GM12878 (cell line): ENCODE measurements around the gene STYXL2. TPM values are rescaled to one million over a fixed set of nuclear protein-coding genes. Genes with fewer than 3 reads are reported as not detected.

Source experiments
- ATAC-seq: fragments of 200-7000 bp; cut with Tn5 transposase; 3 replicates; pipeline ENCODE4 v1.9.1; 2020; ENCODE audit warnings: mild to moderate bottlenecking, moderate library complexity
- BruUV-seq: library from RNA; stranded (reverse); fragments of 400-500 nt; replicated peaks from 2 replicates; lab custom pipeline; 2021; lab: Mats Ljungman, UMichigan
- CTCF ChIA-PET: fragments of 300-600 bp; sonication (Branson Sonifier 250); formaldehyde crosslinking; extraction: SDS; loops from one replicate; lab custom pipeline; 2021; ENCODE audit warnings: inconsistent platforms; lab: Yijun Ruan, JAX
- POLR2A ChIA-PET: fragments of 350-600 bp; formaldehyde crosslinking; extraction: SDS; loops from one replicate; lab custom pipeline; 2021; ENCODE audit warnings: inconsistent platforms; lab: Charles Lee
- RAD21 ChIA-PET: fragments of 300-600 bp; sonication (Branson Sonifier 250); formaldehyde crosslinking; loops from one replicate; lab custom pipeline; 2023; ENCODE audit warnings: antibody characterized with exemption; ENCODE audit not compliant: unreplicated experiment; lab: Charles Lee
- SMC1A ChIA-PET: fragments of 300-600 bp; sonication (Branson Sonifier 250); formaldehyde crosslinking; loops from one replicate; lab custom pipeline; 2023; ENCODE audit not compliant: unreplicated experiment, uncharacterized antibody; lab: Charles Lee
- DNase-seq: peaks from one replicate; pipeline ENCODE4 v3.0.0-alpha.2; 2011; ENCODE audit warnings: low read depth, low spot score
- FAIRE-seq: peaks from 3 replicates; lab custom pipeline; 2011; peaks lifted over from hg19 to GRCh38; lab: Jason Lieb, UNC
- H2AFZ ChIP-seq: 2 replicates; pipeline ENCODE4 v1.6.0; 2011; ENCODE audit warnings: low read depth, low read length, control low read depth; ENCODE audit not compliant: control insufficient read depth
- H3K27ac ChIP-seq: 2 replicates; pipeline ENCODE4 v1.5.1; 2011; ENCODE audit warnings: control low read depth; ENCODE audit not compliant: control insufficient read depth, insufficient read depth
- H3K27me3 ChIP-seq, 2 experiments: replicated peaks in 1 of 2; 2 replicates each; pipeline versions ENCODE4 v1.6.0 to v1.6.1; 2011; ENCODE audit warnings: low read length in 1 of 2; ENCODE audit not compliant: control insufficient read depth in 2 of 2, insufficient read depth in 2 of 2
- H3K36me3 ChIP-seq, 2 experiments: 2 replicates each; pipeline ENCODE4 v1.5.1; 2011; ENCODE audit warnings: low read length in 1 of 2; ENCODE audit not compliant: control insufficient read depth in 2 of 2, insufficient read depth in 2 of 2
- H3K4me1 ChIP-seq: 2 replicates; pipeline ENCODE4 v1.6.1; 2011; ENCODE audit warnings: mild to moderate bottlenecking, low read length, moderate library complexity, mixed read lengths; ENCODE audit not compliant: control insufficient read depth, insufficient read depth
- H3K4me2 ChIP-seq: 2 replicates; pipeline ENCODE4 v1.6.0; 2011; ENCODE audit warnings: control low read depth; ENCODE audit not compliant: control insufficient read depth, insufficient read depth
- H3K4me3 ChIP-seq: fragments of 200-600 bp; sonication (generic); 2 replicates; pipeline ENCODE4 v1.5.1; 2016
- H3K79me2 ChIP-seq: 2 replicates; pipeline ENCODE4 v1.6.0; 2011; ENCODE audit warnings: low read length; ENCODE audit not compliant: control insufficient read depth, insufficient read depth
- H3K9ac ChIP-seq: 2 replicates; pipeline ENCODE4 v1.8.0; 2011; ENCODE audit warnings: low read length, control low read depth, mixed read lengths; ENCODE audit not compliant: control insufficient read depth, insufficient read depth
- H3K9me3 ChIP-seq: replicated peaks from 3 replicates; pipeline ENCODE4 v1.5.1; 2011; ENCODE audit warnings: mild to moderate bottlenecking, low read length; ENCODE audit not compliant: control insufficient read depth, insufficient read depth
- H4K20me1 ChIP-seq: 2 replicates; pipeline ENCODE4 v1.6.0; 2011; ENCODE audit not compliant: control insufficient read depth, insufficient read depth
- CHD1 ChIP-seq: IDR thresholded peaks from 2 replicates; pipeline ENCODE4 v1.6.1; 2012; ENCODE audit warnings: low read depth, low read length, improper control_type of control experiment
- DPF2 ChIP-seq: fragments of 450-650 bp; IDR thresholded peaks from 2 replicates; pipeline ENCODE4 v1.6.1; 2017; ENCODE audit warnings: mild to moderate bottlenecking
- GATAD2B ChIP-seq: fragments of 450-650 bp; conservative IDR thresholded peaks from 2 replicates; pipeline ENCODE4 v1.6.1; 2017; ENCODE audit warnings: low read depth, mild to moderate bottlenecking, moderate library complexity
- PAX8 ChIP-seq: fragments of 450-650 bp; IDR thresholded peaks from 2 replicates; pipeline ENCODE4 v1.6.1; 2017; ENCODE audit warnings: mild to moderate bottlenecking, moderate library complexity
- ZNF24 ChIP-seq: fragments of 450-650 bp; IDR thresholded peaks from 2 replicates; pipeline ENCODE4 v1.6.1; 2017; ENCODE audit warnings: antibody characterized with exemption, mild to moderate bottlenecking
- WGBS: methylation state at CpG from one replicate; pipeline ENCODE4 v1.1.6; 2016; ENCODE audit warnings: low lambda C conversion rate; ENCODE audit not compliant: insufficient replicate concordance, insufficient coverage; ENCODE audit errors: missing lambda C conversion rate; 5-methylcytosine and 5-hydroxymethylcytosine counted together
- in situ Hi-C: fragments of 300-500 bp; cut with MboI; formaldehyde crosslinking; loops from 9 replicates; pipeline ENCODE4 v1.14.3; 2018; ENCODE audit warnings: mixed read lengths
- intact Hi-C: fragments of 100-400 bp; cut with micrococcal nuclease; formaldehyde crosslinking; loops from one replicate; pipeline ENCODE4 v1.14.2; 2022; ENCODE audit not compliant: unreplicated experiment
- polyA plus RNA-seq, 11 experiments: library from polyadenylated mRNA; depleted of rRNA in 4 of 11; unstranded in 6 of 11; stranded (reverse) in 5 of 11; fragments of >200 nt; fragmentation: Nextera tagmentation in 4 of 11; fragmentation: Illumina TruSeq in 1 of 11; extraction: Ambion mirVana in 4 of 11; extraction: Trizol in 1 of 11; gene quantifications; 1 replicate in 1 of 11; 2 replicates in 10 of 11; pipeline versions ENCODE4 v1.2.1 to v1.2.3, GENCODE V29; 2011 to 2016; ENCODE audit warnings: inconsistent platforms in 2 of 11, missing spikeins in 2 of 11, low read depth in 1 of 11
- total RNA-seq, 4 experiments: library from RNA; depleted of rRNA in 3 of 4; stranded (reverse); fragments of >200 nt in 3 of 4; fragmentation: Illumina TruSeq in 1 of 4; extraction: Trizol in 1 of 4; gene quantifications; 2 replicates each; pipeline versions ENCODE4 v1.2.1 to v1.2.3, GENCODE V29; 2013 to 2021
- TF ChIP-seq, protein P1 (sequence below): fragments of 450-650 bp; formaldehyde crosslinking; IDR thresholded peaks from 2 replicates; pipeline ENCODE4 v1.5.0; 2022; ENCODE audit warnings: mild to moderate bottlenecking, missing genetic modification characterization
- TF ChIP-seq, protein P2 (sequence below): fragments of 450-650 bp; IDR thresholded peaks from 2 replicates; pipeline ENCODE4 v1.6.1; 2016; ENCODE audit warnings: mild to moderate bottlenecking, moderate library complexity, borderline replicate concordance
- TF ChIP-seq, protein P3 (sequence below): IDR thresholded peaks from 2 replicates; pipeline ENCODE4 v1.6.1; 2011; ENCODE audit warnings: low read depth, mild to moderate bottlenecking, low read length, moderate library complexity, borderline replicate concordance; ENCODE audit errors: extremely low read depth

STYXL2 gene
- total and polyA plus RNA-seq, 10 of the 15 experiments (the other 5 are each of a cell fraction or from before 2014, with no cell fraction given) = under 0.01 to 0.08 (median 0.03) TPM; not detected in 7

DNA sequence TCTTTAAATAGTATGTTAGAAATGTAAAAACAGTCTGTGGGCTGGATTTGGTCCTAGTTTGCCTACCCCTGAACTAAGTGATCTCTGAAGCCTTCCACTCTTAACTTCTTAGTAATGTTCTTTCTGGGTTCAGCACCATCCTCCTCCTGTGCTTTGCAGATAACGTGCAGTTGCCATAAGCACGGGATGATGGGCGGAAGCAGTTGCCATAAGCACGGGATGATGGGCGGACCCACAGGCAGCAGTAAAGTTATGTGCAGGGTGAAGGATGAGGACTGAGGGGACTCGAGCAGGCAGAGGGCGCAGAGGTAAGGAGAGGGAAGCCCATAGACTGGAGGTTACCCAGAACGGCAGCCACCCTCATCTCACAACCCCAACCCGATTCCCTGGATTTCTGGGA lies 29.3 kb upstream of the STYXL2 start:
- FAIRE-seq = no peak
- intact Hi-C loops = loop anchor here (5.0 kb wide), 2 partner anchors 203 to 468 kb away; no protein-coding TSS in a partner anchor
- RAD21 ChIA-PET = interaction anchor here (2.1 kb wide), 1 partner anchor 154 kb away, joined by 8 read pairs; no protein-coding TSS in a partner anchor

More for the DNA sequence above, 29.3 kb upstream of the STYXL2 start:
- BruUV-seq = no TSS peak
- H3K27ac ChIP-seq = no peak overlapping the region
- H3K4me3 ChIP-seq = no peak overlapping the region
- H3K79me2 ChIP-seq = no peaks in the 10 kb centered on the region
- H2AFZ ChIP-seq = no peak overlapping the region
- H3K9me3 ChIP-seq = no peaks in the 10 kb centered on the region
- H3K36me3 ChIP-seq = no peaks in the 10 kb centered on the region
- CTCF ChIA-PET = interaction anchor here (0.6 to 18.3 kb wide), 5 partner anchors 60 to 470 kb away, joined by 3 to 734 read pairs (median 21); no protein-coding TSS in a partner anchor
- no peak for TF ChIP-seq DPF2
- TF ChIP-seq, protein P1, sequence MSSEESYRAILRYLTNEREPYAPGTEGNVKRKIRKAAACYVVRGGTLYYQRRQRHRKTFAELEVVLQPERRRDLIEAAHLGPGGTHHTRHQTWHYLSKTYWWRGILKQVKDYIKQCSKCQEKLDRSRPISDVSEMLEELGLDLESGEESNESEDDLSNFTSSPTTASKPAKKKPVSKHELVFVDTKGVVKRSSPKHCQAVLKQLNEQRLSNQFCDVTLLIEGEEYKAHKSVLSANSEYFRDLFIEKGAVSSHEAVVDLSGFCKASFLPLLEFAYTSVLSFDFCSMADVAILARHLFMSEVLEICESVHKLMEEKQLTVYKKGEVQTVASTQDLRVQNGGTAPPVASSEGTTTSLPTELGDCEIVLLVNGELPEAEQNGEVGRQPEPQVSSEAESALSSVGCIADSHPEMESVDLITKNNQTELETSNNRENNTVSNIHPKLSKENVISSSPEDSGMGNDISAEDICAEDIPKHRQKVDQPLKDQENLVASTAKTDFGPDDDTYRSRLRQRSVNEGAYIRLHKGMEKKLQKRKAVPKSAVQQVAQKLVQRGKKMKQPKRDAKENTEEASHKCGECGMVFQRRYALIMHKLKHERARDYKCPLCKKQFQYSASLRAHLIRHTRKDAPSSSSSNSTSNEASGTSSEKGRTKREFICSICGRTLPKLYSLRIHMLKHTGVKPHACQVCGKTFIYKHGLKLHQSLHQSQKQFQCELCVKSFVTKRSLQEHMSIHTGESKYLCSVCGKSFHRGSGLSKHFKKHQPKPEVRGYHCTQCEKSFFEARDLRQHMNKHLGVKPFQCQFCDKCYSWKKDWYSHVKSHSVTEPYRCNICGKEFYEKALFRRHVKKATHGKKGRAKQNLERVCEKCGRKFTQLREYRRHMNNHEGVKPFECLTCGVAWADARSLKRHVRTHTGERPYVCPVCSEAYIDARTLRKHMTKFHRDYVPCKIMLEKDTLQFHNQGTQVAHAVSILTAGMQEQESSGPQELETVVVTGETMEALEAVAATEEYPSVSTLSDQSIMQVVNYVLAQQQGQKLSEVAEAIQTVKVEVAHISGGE (CRISPR knock-in tag) = no peak
- no peak for TF ChIP-seq PAX8
- TF ChIP-seq GATAD2B = no peak
- TF ChIP-seq, protein P2, sequence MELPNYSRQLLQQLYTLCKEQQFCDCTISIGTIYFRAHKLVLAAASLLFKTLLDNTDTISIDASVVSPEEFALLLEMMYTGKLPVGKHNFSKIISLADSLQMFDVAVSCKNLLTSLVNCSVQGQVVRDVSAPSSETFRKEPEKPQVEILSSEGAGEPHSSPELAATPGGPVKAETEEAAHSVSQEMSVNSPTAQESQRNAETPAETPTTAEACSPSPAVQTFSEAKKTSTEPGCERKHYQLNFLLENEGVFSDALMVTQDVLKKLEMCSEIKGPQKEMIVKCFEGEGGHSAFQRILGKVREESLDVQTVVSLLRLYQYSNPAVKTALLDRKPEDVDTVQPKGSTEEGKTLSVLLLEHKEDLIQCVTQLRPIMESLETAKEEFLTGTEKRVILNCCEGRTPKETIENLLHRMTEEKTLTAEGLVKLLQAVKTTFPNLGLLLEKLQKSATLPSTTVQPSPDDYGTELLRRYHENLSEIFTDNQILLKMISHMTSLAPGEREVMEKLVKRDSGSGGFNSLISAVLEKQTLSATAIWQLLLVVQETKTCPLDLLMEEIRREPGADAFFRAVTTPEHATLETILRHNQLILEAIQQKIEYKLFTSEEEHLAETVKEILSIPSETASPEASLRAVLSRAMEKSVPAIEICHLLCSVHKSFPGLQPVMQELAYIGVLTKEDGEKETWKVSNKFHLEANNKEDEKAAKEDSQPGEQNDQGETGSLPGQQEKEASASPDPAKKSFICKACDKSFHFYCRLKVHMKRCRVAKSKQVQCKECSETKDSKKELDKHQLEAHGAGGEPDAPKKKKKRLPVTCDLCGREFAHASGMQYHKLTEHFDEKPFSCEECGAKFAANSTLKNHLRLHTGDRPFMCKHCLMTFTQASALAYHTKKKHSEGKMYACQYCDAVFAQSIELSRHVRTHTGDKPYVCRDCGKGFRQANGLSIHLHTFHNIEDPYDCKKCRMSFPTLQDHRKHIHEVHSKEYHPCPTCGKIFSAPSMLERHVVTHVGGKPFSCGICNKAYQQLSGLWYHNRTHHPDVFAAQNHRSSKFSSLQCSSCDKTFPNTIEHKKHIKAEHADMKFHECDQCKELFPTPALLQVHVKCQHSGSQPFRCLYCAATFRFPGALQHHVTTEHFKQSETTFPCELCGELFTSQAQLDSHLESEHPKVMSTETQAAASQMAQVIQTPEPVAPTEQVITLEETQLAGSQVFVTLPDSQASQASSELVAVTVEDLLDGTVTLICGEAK = no peak
- TF ChIP-seq, protein P3, sequence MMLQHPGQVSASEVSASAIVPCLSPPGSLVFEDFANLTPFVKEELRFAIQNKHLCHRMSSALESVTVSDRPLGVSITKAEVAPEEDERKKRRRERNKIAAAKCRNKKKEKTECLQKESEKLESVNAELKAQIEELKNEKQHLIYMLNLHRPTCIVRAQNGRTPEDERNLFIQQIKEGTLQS = no peak
- no peak for TF ChIP-seq CHD1
- TF ChIP-seq ZNF24 = no peak
- TF ChIP-seq, all 136 proteins: peak for 0
- SMC1A ChIA-PET = interaction anchor here (0.9 to 10.4 kb wide), 5 partner anchors 56 to 470 kb away, joined by 3 to 384 read pairs (median 5); no protein-coding TSS in a partner anchor
- WGBS = 63% methylated on average over 9 of the region's 9 CpGs
- H4K20me1 ChIP-seq = no peaks in the 10 kb centered on the region
- POLR2A ChIA-PET = no interaction called here
- in situ Hi-C loops = loop anchor here (5.0 kb wide), 3 partner anchors 58 to 473 kb away; no protein-coding TSS in a partner anchor
- ATAC-seq (no peak), DNase-seq (no peak)
- no peaks in the 10 kb centered on the region; a peak in 1 of 4 replicates for H3K27me3 ChIP-seq
- no peak overlapping the region for H3K4me2 ChIP-seq
- H3K9ac ChIP-seq = no peak overlapping the region
- no peaks in the 10 kb centered on the region for H3K4me1 ChIP-seq
